Fibroblast of skin of left biceps (primary cell): Measurements from ENCODE around the gene MNAT1.
A peak's percentile ranks its signal among the peaks of the same experiment; 100 is the strongest.
"Not testable (repeated sequence)": the region's sequence is repeated elsewhere in the genome, so short reads cannot be mapped to it uniquely, and the experiment has no call there.

ENCODE experiments used
- DNase-seq, 2 experiments: peaks; one replicate each; pipeline ENCODE4 v3.0.0-alpha.2; 2013; ENCODE audit warnings: low read depth in 2 of 2

The MNAT1 gene

GRCh38 chr14:60805841-60806430 is 71.4 kb downstream of the MNAT1 start:
- DNase-seq, result peak; percentile 49 to 66

GRCh38 chr14:60807247-60807646 is 72.7 kb downstream of the MNAT1 start:
- DNase-seq, result no peak

- no peak for DNase-seq
Measured at GRCh38 chr14:60807971-60808370, 73.4 kb downstream of the MNAT1 start.

GRCh38 chr14:60812987-60813386 is 78.4 kb downstream of the MNAT1 start:
- DNase-seq, result no peak

GRCh38 chr14:60815371-60815770 is 80.8 kb downstream of the MNAT1 start:
- no peak for DNase-seq

GRCh38 chr14:60817113-60817512 is 82.6 kb downstream of the MNAT1 start:
- no peak for DNase-seq

- no peak for DNase-seq
Measured at GRCh38 chr14:60819575-60819974, 85.0 kb downstream of the MNAT1 start.

GRCh38 chr14:60838601-60839000 is 104.0 kb downstream of the MNAT1 start:
- no peak for DNase-seq

- no peak for DNase-seq
Measured at GRCh38 chr14:60839057-60839456, 104.5 kb downstream of the MNAT1 start.

GRCh38 chr14:60839657-60840056 is 105.1 kb downstream of the MNAT1 start:
- no peak for DNase-seq

GRCh38 chr14:60840313-60840712 is 105.8 kb downstream of the MNAT1 start:
- DNase-seq, result no peak

GRCh38 chr14:60845523-60845922 is 111.0 kb downstream of the MNAT1 start:
- DNase-seq, result no peak

- no peak for DNase-seq
Measured at GRCh38 chr14:60848066-60848465, 113.5 kb downstream of the MNAT1 start.

GRCh38 chr14:60851692-60852091 is 117.1 kb downstream of the MNAT1 start:
- DNase-seq, result not testable (repeated sequence)

GRCh38 chr14:60856111-60856510 is 121.5 kb downstream of the MNAT1 start:
- no peak for DNase-seq

GRCh38 chr14:60859525-60859924 is 125.0 kb downstream of the MNAT1 start:
- no peak for DNase-seq

GRCh38 chr14:60861545-60862140 is 127.1 kb downstream of the MNAT1 start:
- DNase-seq, result no peak

GRCh38 chr14:60862283-60862682 is 127.7 kb downstream of the MNAT1 start:
- no peak for DNase-seq

GRCh38 chr14:60863249-60863648 is 128.7 kb downstream of the MNAT1 start:
- no peak for DNase-seq

- DNase-seq, result no peak
Measured at GRCh38 chr14:60865378-60866127, 131.0 kb downstream of the MNAT1 start.

- no peak for DNase-seq
Measured at GRCh38 chr14:60867503-60868172, 133.1 kb downstream of the MNAT1 start.

- DNase-seq, result no peak
Measured at GRCh38 chr14:60878121-60878520, 143.6 kb downstream of the MNAT1 start.

GRCh38 chr14:60878536-60878935 is 144.0 kb downstream of the MNAT1 start:
- DNase-seq, result no peak
